Panc1 (cell line): ENCODE data around the gene PANK4. TPM values are rescaled to one million over a fixed set of nuclear protein-coding genes. Genes with fewer than 3 reads are reported as not detected.

Experiments
- ATAC-seq: fragments of 200-7000 bp; cut with Tn5 transposase; 2 replicates; pipeline ENCODE4 v1.9.1; 2020; ENCODE audit warnings: mild to moderate bottlenecking, moderate library complexity
- BruUV-seq: library from RNA; stranded (reverse); fragments of 400-500 nt; replicated peaks from 2 replicates; lab custom pipeline; 2021; lab: Mats Ljungman, UMichigan
- CTCF ChIA-PET: fragments of 300-600 bp; sonication (Branson Sonifier 250); formaldehyde crosslinking; loops from one replicate; lab custom pipeline; 2022; ENCODE audit warnings: antibody characterized with exemption; lab: Charles Lee
- POLR2A ChIA-PET: fragments of 300-600 bp; sonication (Branson Sonifier 250); formaldehyde crosslinking; loops from one replicate; lab custom pipeline; 2022; ENCODE audit warnings: antibody characterized with exemption; lab: Charles Lee
- DNase-seq: peaks from one replicate; pipeline ENCODE4 v3.0.0-alpha.2; 2010; ENCODE audit warnings: low read depth, low spot score
- H3K27ac ChIP-seq: 2 replicates; pipeline ENCODE4 v1.5.1; 2011; ENCODE audit warnings: mild to moderate bottlenecking, low read length, inconsistent platforms
- H3K27me3 ChIP-seq: fragments of 200-500 bp; sonication (Bioruptor generic); 2 replicates; pipeline ENCODE4 v1.6.0; 2014; ENCODE audit warnings: low read length, inconsistent platforms; ENCODE audit not compliant: control insufficient read depth, insufficient read depth
- H3K36me3 ChIP-seq: fragments of 200-500 bp; sonication (Bioruptor generic); 2 replicates; pipeline ENCODE4 v1.5.1; 2014; ENCODE audit warnings: inconsistent platforms, mild to moderate bottlenecking, low read length, moderate library complexity; ENCODE audit not compliant: control insufficient read depth, insufficient read depth
- H3K4me1 ChIP-seq: 2 replicates; pipeline ENCODE4 v1.5.1; 2011; ENCODE audit warnings: inconsistent platforms, mild to moderate bottlenecking, low read length, moderate library complexity; ENCODE audit not compliant: control insufficient read depth, insufficient read depth
- H3K4me3 ChIP-seq, 2 experiments: 2 replicates each; pipeline ENCODE4 v1.5.1; 2011 to 2012; ENCODE audit warnings: low read depth in 2 of 2, low read length in 2 of 2, mild to moderate bottlenecking in 2 of 2, inconsistent platforms in 1 of 2, moderate library complexity in 1 of 2
- H3K9me3 ChIP-seq: fragments of 200-500 bp; sonication (Bioruptor generic); 2 replicates; pipeline ENCODE4 v1.5.1; 2014; ENCODE audit warnings: low read depth, mild to moderate bottlenecking, inconsistent platforms, low read length, moderate library complexity; ENCODE audit not compliant: control insufficient read depth, insufficient read depth
- CTCF ChIP-seq: fragments of 450-650 bp; IDR thresholded peaks from 2 replicates; pipeline ENCODE4 v1.5.1; 2017; ENCODE audit warnings: mild to moderate bottlenecking
- POLR2AphosphoS5 ChIP-seq: IDR thresholded peaks from 2 replicates; pipeline ENCODE4 v1.6.1; 2012; ENCODE audit warnings: mild to moderate bottlenecking, low read depth, low read length, moderate library complexity
- SIN3A ChIP-seq: IDR thresholded peaks from 2 replicates; pipeline ENCODE4 v1.6.1; 2012; ENCODE audit warnings: low read depth, mild to moderate bottlenecking, low read length, moderate library complexity, borderline replicate concordance; ENCODE audit not compliant: insufficient read depth
- TCF7L2 ChIP-seq: IDR thresholded peaks from 2 replicates; pipeline ENCODE4 v1.6.1; 2011; ENCODE audit warnings: mild to moderate bottlenecking, low read depth, low read length, inconsistent platforms
- in situ Hi-C: cut with HindIII; loops from 2 replicates; pipeline ENCODE4 v1.10.0; 2016; ENCODE audit warnings: low sequenced_read_pairs, low pct_unique_long_range_greater_than_20kb
- intact Hi-C: fragments of 100-400 bp; cut with micrococcal nuclease; formaldehyde crosslinking; loops from one replicate; pipeline ENCODE4 v1.10.0; 2022; ENCODE audit not compliant: unreplicated experiment
- total RNA-seq: library from RNA; stranded (reverse); gene quantifications from one replicate; pipeline ENCODE4 v1.2.1, GENCODE V29; 2021; ENCODE audit not compliant: unreplicated experiment

The PANK4 gene
- total RNA-seq, 1 experiment from 2014 or later: 35.9 TPM

GRCh38 chr1:2544093-2544874 lies 17.9 kb upstream of the PANK4 start:
- no TSS peak for BruUV-seq
- ChIA-PET CTCF (interaction anchor here (0.5 to 1.3 kb wide), 5 partner anchors 12 to 130 kb away, joined by 3 to 8 read pairs (median 4); partner anchors contain the start of gene TNFRSF14), POLR2A (no interaction called here)
- intact Hi-C loops: loop anchor here (10.0 kb wide), 1 partner anchor 79 kb away; no protein-coding TSS in a partner anchor
- H3K9me3 ChIP-seq: no peaks in the 10 kb centered on the region
- DNase-seq: no peak
- peaks cover 57% of the 10 kb centered on the region for H3K4me1 ChIP-seq
- peak overlapping the region; percentile 70 for H3K27ac ChIP-seq
- H3K4me3 ChIP-seq: no peak overlapping the region
- no peak for TF ChIP-seq SIN3A
- peak; percentile 19; the same call in 1 of the 2 replicates for ATAC-seq
- H3K36me3 ChIP-seq: no peaks in the 10 kb centered on the region
- no peaks in the 10 kb centered on the region for H3K27me3 ChIP-seq
- in situ Hi-C loops: no loop called here

GRCh38 chr1:2543543-2544092 lies 17.2 kb upstream of the PANK4 start:
- Histone ChIP-seq H3K27ac (peak overlapping the region; percentile 70), H3K4me1 (peaks cover 52% of the 10 kb centered on the region), H3K9me3 (no peaks in the 10 kb centered on the region), H3K4me3 (peak overlapping the region in 1 of 2 experiments; percentile 31; a peak in 1 of 4 replicates), H3K36me3 (no peaks in the 10 kb centered on the region), H3K27me3 (no peaks in the 10 kb centered on the region)
- in situ Hi-C loops (no loop called here), intact Hi-C loops (loop anchor here (10.0 kb wide), 1 partner anchor 79 kb away; no protein-coding TSS in a partner anchor)
- BruUV-seq: no TSS peak
- peak; percentile 17 for ATAC-seq
- DNase-seq: no peak
- ChIA-PET CTCF (interaction anchor here (0.5 to 1.3 kb wide), 3 partner anchors 12 to 129 kb away, joined by 3 to 4 read pairs (median 3); partner anchors contain the start of gene TNFRSF14), POLR2A (no interaction called here)
- TF ChIP-seq POLR2AphosphoS5: 0 out of 2 replicates have a peak, but pooled peaks have one; percentile 11
- TF ChIP-seq TCF7L2: no peak

GRCh38 chr1:2542246-2542915 lies 16.0 kb upstream of the PANK4 start:
- H3K27me3 ChIP-seq: no peaks in the 10 kb centered on the region
- TF ChIP-seq TCF7L2 (peak; percentile 70; the same call in 1 of the 2 replicates), SIN3A (no peak), CTCF (no peak)
- no peak overlapping the region for H3K4me3 ChIP-seq
- intact Hi-C loops (loop anchor here (10.0 kb wide), 1 partner anchor 78 kb away; no protein-coding TSS in a partner anchor), in situ Hi-C loops (no loop called here)
- ChIA-PET CTCF (no interaction called here), POLR2A (no interaction called here)
- DNase-seq (no peak), ATAC-seq (no peak)
- H3K27ac ChIP-seq: peak overlapping the region; percentile 70; the same call in 1 of the 2 replicates
- H3K36me3 ChIP-seq: no peaks in the 10 kb centered on the region
- H3K4me1 ChIP-seq: peaks cover 43% of the 10 kb centered on the region
- no peaks in the 10 kb centered on the region for H3K9me3 ChIP-seq
- BruUV-seq: no TSS peak
